A673 (cell line): ENCODE measurements around the gene MEGF6. TPM values are rescaled to one million over a fixed set of nuclear protein-coding genes. Genes with fewer than 3 reads are reported as not detected.

Experiments used
- BruUV-seq: library from RNA; stranded (reverse); fragments of 400-500 nt; replicated peaks from 2 replicates; lab custom pipeline; 2021; lab: Mats Ljungman, UMichigan
- CTCF ChIA-PET: fragments of 300-600 bp; sonication (Branson Sonifier 250); formaldehyde crosslinking; loops from one replicate; lab custom pipeline; 2022; ENCODE audit warnings: antibody characterized with exemption; lab: Charles Lee
- POLR2A ChIA-PET: fragments of 300-600 bp; sonication (Branson Sonifier 250); formaldehyde crosslinking; loops from one replicate; lab custom pipeline; 2022; ENCODE audit warnings: antibody characterized with exemption; ENCODE audit not compliant: low non-redundant PET; lab: Charles Lee
- DNase-seq: peaks from one replicate; pipeline ENCODE4 v3.0.0-alpha.2; 2015; ENCODE audit warnings: low spot score
- H3K27ac ChIP-seq: fragments of 200-600 bp; sonication (generic); 2 replicates; pipeline ENCODE4 v1.5.1; 2016; ENCODE audit warnings: mixed run types, low read depth, mild to moderate bottlenecking, mixed read lengths, antibody characterized with exemption, low read length; ENCODE audit not compliant: poor library complexity, severe bottlenecking
- H3K27me3 ChIP-seq: fragments of 200-600 bp; sonication (generic); replicated peaks from 2 replicates; pipeline ENCODE4 v1.6.1; 2017; ENCODE audit warnings: mixed run types, low read depth, mild to moderate bottlenecking, mixed read lengths, antibody characterized with exemption, low read length; ENCODE audit not compliant: insufficient read depth, poor library complexity
- H3K36me3 ChIP-seq: fragments of 200-600 bp; sonication (generic); 2 replicates; pipeline ENCODE4 v1.6.1; 2016; ENCODE audit warnings: mixed run types, mild to moderate bottlenecking, mixed read lengths, antibody characterized with exemption, low read length; ENCODE audit not compliant: insufficient read depth, poor library complexity, severe bottlenecking
- H3K4me1 ChIP-seq: fragments of 200-600 bp; sonication (generic); 2 replicates; pipeline ENCODE4 v1.6.1; 2017; ENCODE audit warnings: mixed run types, mild to moderate bottlenecking, mixed read lengths, antibody characterized with exemption, low read length; ENCODE audit not compliant: insufficient read depth, poor library complexity, severe bottlenecking
- H3K4me3 ChIP-seq: fragments of 200-600 bp; sonication (generic); 2 replicates; pipeline ENCODE4 v1.5.1; 2016; ENCODE audit warnings: low read depth, mixed run types, mild to moderate bottlenecking, mixed read lengths, low read length; ENCODE audit not compliant: poor library complexity, severe bottlenecking
- H3K9me3 ChIP-seq: fragments of 200-600 bp; sonication (generic); 2 replicates; pipeline ENCODE4 v1.6.1; 2016; ENCODE audit warnings: mixed run types, low read depth, mild to moderate bottlenecking, mixed read lengths, antibody characterized with exemption, low read length; ENCODE audit not compliant: poor library complexity, severe bottlenecking
- CTCF ChIP-seq: fragments of 300-800, 200-600 bp; sonication (generic); conservative IDR thresholded peaks from 2 replicates; pipeline ENCODE4 v1.5.1; 2017; ENCODE audit warnings: low read depth, mild to moderate bottlenecking, antibody characterized with exemption, low read length, moderate library complexity, mixed read lengths
- EZH2 ChIP-seq: fragments of 200-600 bp; sonication (generic); IDR thresholded peaks from 2 replicates; pipeline ENCODE4 v1.6.1; 2017; ENCODE audit warnings: borderline replicate concordance, low read depth, mild to moderate bottlenecking, mixed read lengths, antibody characterized with exemption, low read length; ENCODE audit not compliant: poor library complexity, severe bottlenecking
- intact Hi-C: fragments of 100-400 bp; cut with micrococcal nuclease; formaldehyde crosslinking; loops from one replicate; pipeline ENCODE4 v1.10.0; 2022; ENCODE audit not compliant: unreplicated experiment
- total RNA-seq: library from RNA; stranded (reverse); gene quantifications from 2 replicates; pipeline ENCODE4 v1.2.3, GENCODE V29; 2021

MEGF6 gene
- total RNA-seq, 1 experiment from 2014 or later = 2.8 TPM

GRCh38 chr1:3516481-3516869, 94.8 kb downstream of the MEGF6 start:
- no peak overlapping the region for H3K27ac ChIP-seq
- CTCF ChIA-PET = no interaction called here
- H3K4me3 ChIP-seq = no peak overlapping the region
- no peak for DNase-seq
- H3K4me1 ChIP-seq = no peaks in the 10 kb centered on the region
- no peaks in the 10 kb centered on the region for H3K9me3 ChIP-seq
- H3K27me3 ChIP-seq = no peaks in the 10 kb centered on the region
- TF ChIP-seq CTCF = no peak
- TF ChIP-seq EZH2 = no peak
- intact Hi-C loops = no loop called here
- POLR2A ChIA-PET = no interaction called here
- no peaks in the 10 kb centered on the region for H3K36me3 ChIP-seq
- BruUV-seq = no TSS peak

GRCh38 chr1:3515774-3516480, 95.4 kb downstream of the MEGF6 start:
- TF ChIP-seq EZH2 (no peak), CTCF (no peak)
- no peaks in the 10 kb centered on the region for H3K36me3 ChIP-seq
- H3K27me3 ChIP-seq = no peaks in the 10 kb centered on the region
- intact Hi-C loops = no loop called here
- no peak overlapping the region for H3K4me3 ChIP-seq
- H3K4me1 ChIP-seq = no peaks in the 10 kb centered on the region
- no peaks in the 10 kb centered on the region for H3K9me3 ChIP-seq
- H3K27ac ChIP-seq = no peak overlapping the region
- BruUV-seq = no TSS peak
- DNase-seq = peak; percentile 24
- ChIA-PET CTCF (no interaction called here), POLR2A (no interaction called here)

GRCh38 chr1:3515272-3515671, 96.0 kb downstream of the MEGF6 start:
- CTCF ChIA-PET = no interaction called here
- intact Hi-C loops = no loop called here
- no peak for DNase-seq
- Histone ChIP-seq H3K27me3 (no peaks in the 10 kb centered on the region), H3K4me1 (no peaks in the 10 kb centered on the region), H3K27ac (no peak overlapping the region), H3K36me3 (no peaks in the 10 kb centered on the region), H3K9me3 (no peaks in the 10 kb centered on the region), H3K4me3 (no peak overlapping the region)
- POLR2A ChIA-PET = no interaction called here
- no TSS peak for BruUV-seq
- TF ChIP-seq CTCF (no peak), EZH2 (no peak)
